C4-2B (cell line): ENCODE measurements around the gene CRB1.

ENCODE experiments used
- CTCF ChIP-seq: fragments of 450-650 bp; conservative IDR thresholded peaks from 2 replicates; pipeline ENCODE4 v1.5.1; 2017; ENCODE audit warnings: mild to moderate bottlenecking
- ZFX ChIP-seq: fragments of 450-650 bp; IDR thresholded peaks from 2 replicates; pipeline ENCODE4 v1.6.1; 2017

DNA sequence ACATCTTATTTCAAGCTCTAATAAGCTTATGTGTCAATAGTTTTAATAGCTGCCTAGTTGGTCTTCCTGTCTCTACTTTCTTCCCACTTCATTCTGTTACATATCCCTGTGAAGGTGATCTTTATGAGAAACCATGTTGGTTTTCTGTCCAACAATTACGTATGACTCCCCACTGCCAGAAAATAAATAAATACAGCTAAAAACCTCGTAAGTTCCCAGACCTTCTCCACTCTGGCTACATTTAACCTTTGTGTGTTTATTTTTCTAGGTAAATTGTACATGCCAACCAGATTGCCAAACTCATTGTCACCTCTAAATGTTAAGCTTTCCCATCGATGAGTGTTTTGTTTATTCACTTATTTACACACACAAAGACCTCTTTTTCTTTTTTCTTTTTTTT lies 147.2 kb downstream of the CRB1 start:
- TF ChIP-seq CTCF: no peak
- no peak for TF ChIP-seq ZFX
